Activated CD8-positive, alpha-beta memory T cell treated with anti-CD3 and anti-CD28 coated beads, Interleukin-2, amount 50 U/mL, for 1 hour (primary cell): ENCODE measurements around the gene SGTB.
"Not testable (repeated sequence)": the region's sequence is repeated elsewhere in the genome, so short reads cannot be mapped to it uniquely, and the experiment has no call there.

Source experiments
- DNase-seq: peaks from one replicate; pipeline ENCODE4 v3.0.0-alpha.2; 2020; ENCODE audit errors: extremely low read depth

SGTB gene

GRCh38 chr5:65672796-65673195 is 49.1 kb downstream of the SGTB start:
- no peak for DNase-seq

- no peak for DNase-seq
Observed at GRCh38 chr5:65668696-65669095, 53.2 kb downstream of the SGTB start.

DNA sequence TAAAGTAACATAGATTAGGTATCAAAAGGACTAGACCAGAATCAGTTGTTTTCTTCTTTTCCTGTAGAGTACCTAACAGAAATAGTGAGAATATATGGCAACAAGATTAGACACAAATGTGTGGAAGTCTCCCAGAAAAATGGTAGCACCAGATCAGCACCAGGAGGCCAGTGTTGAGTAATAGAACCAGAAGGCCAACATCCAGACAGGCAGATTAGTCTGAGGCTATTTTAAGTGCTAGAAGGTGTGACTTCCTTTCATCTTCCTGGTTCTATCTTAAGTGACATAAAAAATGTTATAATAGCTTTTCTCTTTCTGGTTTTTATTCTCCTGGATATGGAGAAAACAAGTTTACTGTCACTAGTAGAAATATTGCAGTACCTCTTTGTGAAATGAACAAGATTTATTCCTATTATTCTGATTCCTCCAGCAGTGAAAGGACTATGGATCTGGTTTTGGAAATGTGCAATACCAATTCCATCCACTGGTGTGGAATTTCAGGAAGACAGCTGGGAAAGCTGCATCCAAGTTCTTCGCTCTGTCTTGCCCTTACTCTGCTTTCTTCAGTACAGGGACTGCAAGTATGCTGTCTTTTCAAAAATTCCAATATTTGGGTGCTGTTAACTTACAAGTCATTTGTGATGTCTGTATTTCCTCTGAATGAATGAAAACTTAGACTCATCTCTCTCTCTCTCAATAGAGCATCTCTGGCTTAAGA is 57.9 kb downstream of the SGTB start:
- no peak for DNase-seq

GRCh38 chr5:65654713-65655112 is 67.2 kb downstream of the SGTB start:
- DNase-seq, result no peak

DNA sequence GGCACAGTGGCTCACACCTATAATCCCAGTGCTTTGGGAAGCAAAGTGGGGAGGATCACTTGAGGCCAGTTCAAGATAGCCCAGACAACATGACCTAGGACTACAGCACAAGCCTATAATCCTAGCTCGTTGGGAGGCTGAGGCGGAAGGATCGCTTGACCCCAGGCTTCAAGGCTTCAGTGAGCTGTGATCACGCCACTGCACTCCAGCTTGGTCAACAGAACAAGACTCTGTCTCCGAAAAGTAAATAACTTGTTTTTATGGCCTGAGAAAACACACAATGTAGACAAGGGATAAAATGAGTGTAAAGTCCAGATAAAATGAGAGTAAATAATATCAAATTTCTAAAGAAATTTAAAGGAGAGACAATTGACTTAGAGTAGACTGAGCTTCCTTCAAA is 70.8 kb downstream of the SGTB start:
- DNase-seq, result no peak

DNA sequence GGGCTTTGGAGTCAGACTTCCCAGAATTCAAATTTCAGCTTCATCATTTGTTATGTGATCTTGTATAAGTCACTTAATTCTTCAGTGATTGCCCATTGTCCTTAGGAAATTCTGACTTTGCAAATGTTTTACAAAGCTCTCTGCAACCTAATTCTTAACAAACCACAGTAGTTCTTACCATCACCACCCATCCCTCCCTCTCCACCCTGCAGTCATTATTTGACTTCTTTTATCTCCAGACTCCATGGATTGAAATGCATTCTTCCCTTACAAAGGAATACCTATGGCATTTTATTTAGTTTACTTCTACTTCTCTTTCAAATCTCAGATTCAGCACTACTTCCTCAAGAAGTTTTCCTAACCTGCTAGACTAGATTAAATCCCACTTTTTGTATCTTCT is 74.0 kb downstream of the SGTB start:
- no peak for DNase-seq

DNA sequence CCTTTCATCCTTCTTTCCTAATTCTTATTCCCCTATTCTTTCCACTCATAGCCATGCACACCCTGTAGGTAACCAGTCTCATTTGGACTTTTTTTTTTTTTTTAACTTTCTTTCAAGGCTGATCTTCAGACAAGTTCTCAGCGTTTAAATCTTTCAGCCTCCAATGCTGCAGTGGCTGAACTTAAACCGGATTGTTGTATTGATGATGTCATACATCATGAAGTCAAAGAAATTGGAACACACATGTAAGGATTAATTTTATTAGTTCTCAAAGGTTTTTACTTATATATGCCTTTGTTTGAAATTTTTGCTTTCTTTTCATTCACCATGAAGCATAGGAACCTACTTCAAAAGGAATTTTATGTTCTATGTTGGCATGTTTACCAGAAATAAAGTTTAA is 75.0 kb downstream of the SGTB start:
- no peak for DNase-seq

DNA sequence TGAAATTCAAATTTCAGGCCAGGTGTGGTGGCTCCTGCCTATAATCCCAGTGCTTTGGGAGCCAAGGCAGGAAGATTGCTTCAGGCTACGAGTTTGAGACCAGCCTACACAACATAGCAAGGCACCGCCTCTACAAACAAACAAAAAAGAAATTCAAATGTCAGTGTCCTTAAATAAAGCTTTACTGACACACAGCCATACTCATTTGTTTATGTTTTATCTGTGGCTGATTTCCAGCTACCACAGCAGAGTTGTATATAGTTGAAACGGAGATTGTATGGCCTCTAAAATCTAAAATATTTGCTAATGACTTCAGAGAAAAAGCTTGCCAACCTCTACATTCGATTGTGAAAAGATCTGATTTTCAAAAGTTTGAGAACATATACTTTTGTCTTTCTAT is 81.7 kb downstream of the SGTB start:
- no peak for DNase-seq

GRCh38 chr5:65630981-65631380 is 90.9 kb downstream of the SGTB start:
- DNase-seq, result no peak

- no peak for DNase-seq
Observed at GRCh38 chr5:65625743-65626142, 96.2 kb downstream of the SGTB start.

- peak; percentile 74 for DNase-seq
Observed at GRCh38 chr5:65624571-65625555, 97.0 kb downstream of the SGTB start, which contains the start of the genes SHLD3 and TRAPPC13. Gene SHLD3 (plus strand): TSS chr5:65625027. CDS start chr5:65629588, 4,561 bp downstream. Gene TRAPPC13 (plus strand): TSS chr5:65625027. CDS start chr5:65625061, 34 bp downstream.

GRCh38 chr5:65624025-65624570 is 97.8 kb downstream of the SGTB start, which contains the start of gene TRIM23:
Gene TRIM23 (minus strand): TSS chr5:65624333. CDS start chr5:65624274, 59 bp downstream.
- DNase-seq, result peak; percentile 79

- DNase-seq, result no peak
Observed at GRCh38 chr5:65623482-65623881, 98.4 kb downstream of the SGTB start.

DNA sequence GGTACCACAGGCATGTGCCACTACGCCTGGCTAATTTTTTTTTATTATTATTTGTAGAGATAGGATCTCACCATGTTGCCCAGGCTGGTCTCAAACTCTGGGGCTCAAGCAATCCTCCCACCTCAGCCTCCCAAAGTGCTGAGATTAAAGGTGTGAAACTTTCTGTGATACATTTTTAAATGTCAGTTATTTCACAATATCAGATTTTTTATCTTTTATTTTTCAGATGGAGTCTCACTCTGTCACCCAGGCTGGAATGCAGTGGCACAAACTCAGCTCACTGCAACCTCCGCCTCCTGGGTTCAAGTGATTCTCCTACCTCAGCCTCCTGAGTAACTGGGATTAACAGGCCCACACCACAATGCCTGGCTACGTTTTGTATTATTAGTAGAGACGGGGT is 99.9 kb downstream of the SGTB start:
- not testable (repeated sequence) for DNase-seq

DNA sequence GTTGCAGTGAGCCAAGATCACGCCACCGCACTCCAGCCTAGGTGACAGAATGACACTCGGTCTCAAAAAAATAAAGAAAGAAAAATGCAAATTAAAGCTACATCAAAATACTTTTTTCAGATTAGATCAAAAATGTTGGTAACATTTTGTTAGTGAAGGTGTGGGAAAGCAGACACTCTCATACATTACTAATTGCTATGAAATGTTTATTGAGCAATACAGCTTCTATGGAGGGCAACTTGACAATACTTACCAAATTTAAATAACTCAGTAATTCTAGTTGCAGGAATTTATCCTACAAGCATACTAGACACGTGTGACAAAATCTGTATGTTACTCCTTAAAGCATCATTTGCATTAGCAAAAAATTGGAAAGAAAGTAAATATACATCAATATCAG is 101.9 kb downstream of the SGTB start:
- DNase-seq, result no peak
